H1 (cell line): ENCODE results near the gene GGA3. TPM values are rescaled to one million over a fixed set of nuclear protein-coding genes. Genes with fewer than 3 reads are reported as not detected.

ENCODE experiments used
- CTCF ChIA-PET: fragments of 300-600 bp; sonication (Branson Sonifier 250); formaldehyde crosslinking; loops from one replicate; lab custom pipeline; 2021; ENCODE audit not compliant: partially characterized antibody; lab: Charles Lee
- POLR2A ChIA-PET: fragments of 300-600 bp; sonication (Branson Sonifier 250); formaldehyde crosslinking; loops from one replicate; lab custom pipeline; 2021; ENCODE audit warnings: inconsistent platforms; ENCODE audit not compliant: partially characterized antibody; lab: Charles Lee
- DNase-seq, 2 experiments: peaks; one replicate each; pipeline versions ENCODE4 v3.0.0 to v3.0.0-alpha.2; 2010 to 2022; ENCODE audit warnings: low spot score in 2 of 2, low read depth in 1 of 2, mixed read lengths in 1 of 2
- FAIRE-seq: peaks from 2 replicates; lab custom pipeline; 2011; peaks lifted over from hg19 to GRCh38; lab: Jason Lieb, UNC
- H2AFZ ChIP-seq: 2 replicates; pipeline ENCODE4 v1.8.1; 2012; ENCODE audit warnings: low read length, inconsistent platforms
- H2AK5ac ChIP-seq: 2 replicates; pipeline ENCODE4 v1.6.1; 2013; ENCODE audit warnings: low read depth, low read length
- H2BK120ac ChIP-seq: replicated peaks from 2 replicates; pipeline ENCODE3; 2013; ENCODE audit warnings: low read depth, low read length, inconsistent platforms
- H2BK12ac ChIP-seq: 2 replicates; pipeline ENCODE4 v1.6.1; 2013; ENCODE audit warnings: low read depth, low read length
- H2BK15ac ChIP-seq: 2 replicates; pipeline ENCODE4 v1.6.1; 2013; ENCODE audit warnings: low read length
- H2BK20ac ChIP-seq: 2 replicates; pipeline ENCODE4 v1.6.1; 2013; ENCODE audit warnings: low read length
- H2BK5ac ChIP-seq: 2 replicates; pipeline ENCODE4 v1.6.1; 2013; ENCODE audit warnings: low read depth, low read length
- H3K14ac ChIP-seq: 2 replicates; pipeline ENCODE4 v1.6.1; 2013; ENCODE audit warnings: inconsistent platforms; ENCODE audit not compliant: insufficient read length
- H3K18ac ChIP-seq: 2 replicates; pipeline ENCODE4 v1.6.1; 2013; ENCODE audit warnings: low read length; ENCODE audit errors: extremely low read depth
- H3K23ac ChIP-seq: 2 replicates; pipeline ENCODE4 v1.6.1; 2013; ENCODE audit warnings: inconsistent platforms; ENCODE audit not compliant: insufficient read length
- H3K23me2 ChIP-seq: 2 replicates; pipeline ENCODE4 v1.6.1; 2013; ENCODE audit warnings: low read depth, low read length
- H3K27ac ChIP-seq: 2 replicates; pipeline ENCODE4 v1.6.1; 2011; ENCODE audit warnings: low read depth, low read length, inconsistent platforms
- H3K27me3 ChIP-seq, 4 experiments: replicated peaks in 1 of 4; 1 replicate in 1 of 4; 2 replicates in 3 of 4; pipeline versions ENCODE4 v1.6.1 to v1.8.1; 2011 to 2013; ENCODE audit warnings: low read length in 3 of 4, mild to moderate bottlenecking in 3 of 4, inconsistent platforms in 2 of 4, mixed read lengths in 2 of 4, moderate library complexity in 1 of 4; ENCODE audit not compliant: control insufficient read depth in 3 of 4, insufficient read depth in 3 of 4; ENCODE audit errors: extremely low read depth in 1 of 4
- H3K36me3 ChIP-seq, 4 experiments: 2 replicates each; pipeline versions ENCODE4 v1.6.1 to v1.8.1; 2011 to 2013; ENCODE audit warnings: mild to moderate bottlenecking in 4 of 4, low read length in 3 of 4, moderate library complexity in 2 of 4, control low read depth in 1 of 4, inconsistent platforms in 1 of 4; ENCODE audit not compliant: insufficient read depth in 4 of 4, control insufficient read depth in 2 of 4
- H3K4ac ChIP-seq: replicated peaks from 2 replicates; pipeline ENCODE3; 2013; ENCODE audit warnings: low read length, low read depth, mixed read lengths, inconsistent platforms; ENCODE audit not compliant: insufficient read length
- H3K4me1 ChIP-seq, 4 experiments: replicated peaks in 1 of 4; 1 replicate in 1 of 4; 2 replicates in 3 of 4; pipeline versions ENCODE4 v1.6.1 to v1.8.1; 2011 to 2013; ENCODE audit warnings: low read length in 3 of 4, inconsistent platforms in 2 of 4, mixed read lengths in 1 of 4; ENCODE audit not compliant: insufficient read depth in 4 of 4, control insufficient read depth in 3 of 4
- H3K4me2 ChIP-seq, 2 experiments: 2 replicates each; pipeline versions ENCODE4 v1.6.1 to v1.8.1; 2011 to 2013; ENCODE audit warnings: low read depth in 2 of 2, low read length in 2 of 2, control low read depth in 1 of 2, inconsistent platforms in 1 of 2, mild to moderate bottlenecking in 1 of 2; ENCODE audit not compliant: insufficient read depth in 1 of 2
- H3K4me3 ChIP-seq, 4 experiments: fragments of 200-600, 300-600 bp in 1 of 4; sonication (generic), shearing (Covaris generic), sonication (Bioruptor Twin) in 1 of 4; 2 replicates each; pipeline versions ENCODE4 v1.5.1 to v1.8.1; 2011 to 2016; ENCODE audit warnings: low read length in 4 of 4, low read depth in 3 of 4, control low read depth in 2 of 4, inconsistent platforms in 2 of 4, mild to moderate bottlenecking in 2 of 4, mixed read lengths in 1 of 4, moderate library complexity in 1 of 4; ENCODE audit not compliant: insufficient read depth in 2 of 4; ENCODE audit errors: extremely low read depth in 1 of 4
- H3K56ac ChIP-seq: replicated peaks from 2 replicates; pipeline ENCODE3; 2013; ENCODE audit warnings: low read depth, mild to moderate bottlenecking, mixed read lengths, low read length, inconsistent platforms; ENCODE audit not compliant: insufficient read length
- H3K79me1 ChIP-seq: 2 replicates; pipeline ENCODE4 v1.6.1; 2013; ENCODE audit warnings: low read depth, low read length, control low read depth
- H3K79me2 ChIP-seq, 2 experiments: 2 replicates each; pipeline versions ENCODE4 v1.6.1 to v1.8.1; 2012 to 2013; ENCODE audit warnings: low read length in 2 of 2, mild to moderate bottlenecking in 2 of 2, inconsistent platforms in 1 of 2; ENCODE audit not compliant: insufficient read depth in 2 of 2, control insufficient read depth in 1 of 2
- H3K9ac ChIP-seq, 4 experiments: replicated peaks in 1 of 4; 1 replicate in 1 of 4; 2 replicates in 3 of 4; pipeline versions ENCODE4 v1.6.1 to v1.8.1; 2011 to 2013; ENCODE audit warnings: low read depth in 3 of 4, low read length in 3 of 4, control low read depth in 2 of 4, mild to moderate bottlenecking in 2 of 4, moderate library complexity in 2 of 4, inconsistent platforms in 1 of 4; ENCODE audit errors: extremely low read depth in 1 of 4
- H3K9me3 ChIP-seq, 2 experiments: 2 replicates each; pipeline versions ENCODE4 v1.6.1 to v1.8.1; 2012 to 2013; ENCODE audit warnings: mild to moderate bottlenecking in 2 of 2, moderate library complexity in 2 of 2, control low read depth in 1 of 2, inconsistent platforms in 1 of 2, low read depth in 1 of 2, low read length in 1 of 2, mixed read lengths in 1 of 2; ENCODE audit not compliant: insufficient read depth in 2 of 2
- H4K20me1 ChIP-seq, 2 experiments: replicated peaks in 1 of 2; 2 replicates each; pipeline versions ENCODE3 to v1.8.1; 2011 to 2013; ENCODE audit warnings: inconsistent platforms in 2 of 2, low read length in 2 of 2, mild to moderate bottlenecking in 1 of 2; ENCODE audit not compliant: insufficient read depth in 2 of 2, control insufficient read depth in 1 of 2
- H4K5ac ChIP-seq: 2 replicates; pipeline ENCODE4 v1.6.1; 2013; ENCODE audit warnings: low read length, low read depth, mixed read lengths, inconsistent platforms; ENCODE audit not compliant: insufficient read length
- H4K8ac ChIP-seq: 2 replicates; pipeline ENCODE4 v1.8.0; 2013; ENCODE audit warnings: mild to moderate bottlenecking, moderate library complexity, low read length, inconsistent platforms; ENCODE audit not compliant: insufficient read depth; ENCODE audit errors: extremely low read depth
- H4K91ac ChIP-seq: replicated peaks from 2 replicates; pipeline ENCODE3; 2013; ENCODE audit warnings: low read length, mixed read lengths, inconsistent platforms; ENCODE audit not compliant: insufficient read length
- BRCA1 ChIP-seq: IDR thresholded peaks from 2 replicates; pipeline ENCODE4 v1.6.1; 2012; ENCODE audit warnings: low read depth, low read length, improper control_type of control experiment
- CEBPB ChIP-seq: IDR thresholded peaks from 2 replicates; pipeline ENCODE4 v1.6.1; 2012; ENCODE audit warnings: low read depth, low read length
- E2F6 ChIP-seq: IDR thresholded peaks from 2 replicates; pipeline ENCODE4 v1.6.1; 2012; ENCODE audit warnings: inconsistent platforms
- EGR1 ChIP-seq: IDR thresholded peaks from 2 replicates; pipeline ENCODE4 v1.6.1; 2011; ENCODE audit warnings: low read depth, low read length, borderline replicate concordance
- GTF2F1 ChIP-seq: IDR thresholded peaks from 2 replicates; pipeline ENCODE4 v1.6.1; 2012; ENCODE audit warnings: low read depth, low read length, improper control_type of control experiment, borderline replicate concordance
- HDAC2 ChIP-seq, 2 experiments: fragments of 300-600 bp in 1 of 2; sonication (generic) in 1 of 2; IDR thresholded peaks; 2 replicates each; pipeline ENCODE4 v1.6.1; 2011 to 2012; ENCODE audit warnings: low read depth in 2 of 2, low read length in 2 of 2, mild to moderate bottlenecking in 2 of 2, moderate library complexity in 2 of 2, borderline replicate concordance in 1 of 2, inconsistent platforms in 1 of 2
- PHF8 ChIP-seq: fragments of 200-600 bp; sonication (generic); conservative IDR thresholded peaks from 2 replicates; pipeline ENCODE4 v1.7.1; 2012; ENCODE audit warnings: low read depth, mild to moderate bottlenecking, inconsistent platforms, low read length, moderate library complexity
- RXRA ChIP-seq: IDR thresholded peaks from 2 replicates; pipeline ENCODE4 v1.6.1; 2011; ENCODE audit warnings: low read depth, mild to moderate bottlenecking, low read length, moderate library complexity; ENCODE audit not compliant: insufficient read depth
- SIRT6 ChIP-seq: IDR thresholded peaks from one replicate; pipeline ENCODE4 v1.7.1; 2012; ENCODE audit warnings: low read length, inconsistent platforms
- SRF ChIP-seq: IDR thresholded peaks from 2 replicates; pipeline ENCODE4 v1.6.1; 2011; ENCODE audit warnings: mild to moderate bottlenecking, low read depth, low read length, moderate library complexity
- TAF7 ChIP-seq: optimal IDR thresholded peaks from 2 replicates; pipeline ENCODE3; 2011; ENCODE audit warnings: low read depth, mild to moderate bottlenecking, inconsistent platforms, low read length, moderate library complexity, borderline replicate concordance
- TBP ChIP-seq: IDR thresholded peaks from 2 replicates; pipeline ENCODE4 v1.6.1; 2011; ENCODE audit warnings: low read depth, low read length, improper control_type of control experiment
- TCF12 ChIP-seq: IDR thresholded peaks from 2 replicates; pipeline ENCODE4 v1.6.1; 2011; ENCODE audit warnings: low read depth, mild to moderate bottlenecking, low read length
- WGBS, 2 experiments: shearing (Covaris generic) in 1 of 2; methylation state at CpG; one replicate each; pipeline versions ENCODE4 v1.1.6 to v1.1.7; 2013 to 2015; ENCODE audit warnings: low lambda C conversion rate in 2 of 2, mixed read lengths in 2 of 2, inconsistent platforms in 1 of 2, low coverage in 1 of 2, missing lambda C conversion rate in 1 of 2; ENCODE audit not compliant: insufficient replicate concordance in 2 of 2, insufficient coverage in 1 of 2, insufficient read length in 1 of 2; ENCODE audit errors: extremely low coverage in 1 of 2, missing lambda C conversion rate in 1 of 2; 5-methylcytosine and 5-hydroxymethylcytosine counted together
- polyA plus RNA-seq, 7 experiments: library from polyadenylated mRNA; depleted of rRNA in 3 of 7; stranded (reverse) in 5 of 7; unstranded in 2 of 7; fragments of >200 nt in 5 of 7; fragments of 200-250 nt in 2 of 7; gene quantifications; 1 replicate in 5 of 7; 2 replicates in 1 of 7; 4 replicates in 1 of 7; pipeline versions ENCODE4 v1.2.1 to v1.2.3, GENCODE V29; 2011 to 2013; ENCODE audit warnings: missing spikeins in 2 of 7, mixed read lengths in 2 of 7
- total RNA-seq: library from RNA; stranded (reverse); fragmentation: NEBNext Ultra II Directional; extraction: Animal tissue kit (Norgen Biotek cat#: 25700); gene quantifications from 2 replicates; pipeline ENCODE4 v1.2.1, GENCODE V29; 2021

Gene GGA3
- total and polyA plus RNA-seq, 2 of the 8 experiments (the other 6 are each of a cell fraction or from before 2014, with no cell fraction given), result 40.6 to 60.0 TPM

- Histone ChIP-seq H3K27me3 (no peaks in the 10 kb centered on the region), H3K23me2 (no peaks in the 10 kb centered on the region), H3K9ac (no peak overlapping the region), H4K8ac (peak overlapping the region; percentile 14; the same call in 1 of the 2 replicates), H2BK12ac (no peak overlapping the region), H4K20me1 (no peaks in the 10 kb centered on the region), H2AK5ac (no peak overlapping the region), H4K5ac (no peak overlapping the region), H2BK20ac (no peak overlapping the region), H2AFZ (no peak overlapping the region), H3K23ac (no peak overlapping the region), H3K4me3 (no peak overlapping the region), H3K4me1 (no peaks in the 10 kb centered on the region), H3K14ac (no peak overlapping the region), H3K4me2 (no peak overlapping the region), H2BK15ac (no peak overlapping the region), H3K18ac (no peak overlapping the region), H2BK120ac (no peak overlapping the region), H2BK5ac (no peak overlapping the region), H3K4ac (no peak overlapping the region), H4K91ac (no peak overlapping the region), H3K27ac (no peak overlapping the region), H3K79me1 (no peaks in the 10 kb centered on the region), H3K36me3 (no peaks in the 10 kb centered on the region), H3K79me2 (no peaks in the 10 kb centered on the region), H3K9me3 (no peaks in the 10 kb centered on the region), H3K56ac (no peak overlapping the region)
- CTCF ChIA-PET, result interaction anchor here (0.6 to 1.1 kb wide), 2 partner anchors 21 to 55 kb away, joined by 3 read pairs; no protein-coding TSS in a partner anchor
- POLR2A ChIA-PET, result no interaction called here
- FAIRE-seq (no peak), DNase-seq (no peak)
- 90% methylated on average over 17 of the region's 17 CpGs; no CpG with 5 or more reads in 1 of the 2 experiments for WGBS, 2 experiments
- TF ChIP-seq E2F6, result no peak
- no peak for TF ChIP-seq TAF7
- no peak for TF ChIP-seq TCF12
- no peak for TF ChIP-seq PHF8
- TF ChIP-seq HDAC2 (IDR thresholded peaks at IDR 0.05; ENCODE audit: borderline replicate concordance in 1 of 2, low read depth in 2 of 2, low read length in 2 of 2), result no peak
- TF ChIP-seq RXRA, result no peak
- no peak for TF ChIP-seq CEBPB
- no peak for TF ChIP-seq SIRT6
- TF ChIP-seq BRCA1, result no peak
- no peak for TF ChIP-seq TBP
- no peak for TF ChIP-seq SRF
- TF ChIP-seq EGR1, result no peak
- no peak for TF ChIP-seq GTF2F1
Observed at GRCh38 chr17:75301502-75302206, 40.2 kb upstream of the GGA3 start.
